IMR-90 (cell line): ENCODE results near the gene RPL15. TPM values are rescaled to one million over a fixed set of nuclear protein-coding genes. Genes with fewer than 3 reads are reported as not detected.

Experiments used
- ATAC-seq: fragments of 200-7000 bp; cut with Tn5 transposase; 2 replicates; pipeline ENCODE4 v1.9.1; 2020; ENCODE audit warnings: low read depth, mild to moderate bottlenecking, moderate library complexity
- BruUV-seq: library from RNA; stranded (reverse); fragments of 400-500 nt; replicated peaks from 2 replicates; lab custom pipeline; 2021; lab: Mats Ljungman, UMichigan
- CTCF ChIA-PET: fragments of 300-600 bp; formaldehyde crosslinking; extraction: SDS; loops from one replicate; lab custom pipeline; 2021; ENCODE audit warnings: antibody characterized with exemption; lab: Yijun Ruan, JAX
- POLR2A ChIA-PET: fragments of 300-600 bp; sonication (Branson Sonifier 250); formaldehyde crosslinking; loops from one replicate; lab custom pipeline; 2022; ENCODE audit warnings: antibody characterized with exemption; ENCODE audit not compliant: unreplicated experiment; lab: Charles Lee
- DNase-seq: peaks from one replicate; pipeline ENCODE4 v3.0.0; 2013
- H2AFZ ChIP-seq: replicated peaks from 2 replicates; pipeline ENCODE3; 2013; ENCODE audit warnings: low read length, mild to moderate bottlenecking; ENCODE audit not compliant: poor library complexity
- H2AK5ac ChIP-seq: 2 replicates; pipeline ENCODE4 v1.6.1; 2013; ENCODE audit warnings: low read depth, low read length, inconsistent platforms
- H2AK9ac ChIP-seq: replicated peaks from 2 replicates; pipeline ENCODE3; 2013; ENCODE audit warnings: mild to moderate bottlenecking, low read depth, low read length, moderate library complexity; ENCODE audit not compliant: poor library complexity
- H2BK120ac ChIP-seq: 2 replicates; pipeline ENCODE4 v1.6.1; 2013; ENCODE audit warnings: low read depth, low read length, inconsistent platforms
- H2BK15ac ChIP-seq: 3 replicates; pipeline ENCODE4 v1.6.1; 2013; ENCODE audit warnings: low read depth, low read length, inconsistent platforms
- H2BK20ac ChIP-seq: 2 replicates; pipeline ENCODE4 v1.6.1; 2013; ENCODE audit warnings: low read depth, mild to moderate bottlenecking, inconsistent platforms, low read length, moderate library complexity
- H2BK5ac ChIP-seq: 2 replicates; pipeline ENCODE4 v1.6.1; 2013; ENCODE audit warnings: mild to moderate bottlenecking, low read depth, low read length, inconsistent platforms; ENCODE audit not compliant: poor library complexity, severe bottlenecking
- H3K14ac ChIP-seq: replicated peaks from 2 replicates; pipeline ENCODE4 v1.6.1; 2013; ENCODE audit warnings: low read depth, low read length, inconsistent platforms
- H3K18ac ChIP-seq: 2 replicates; pipeline ENCODE4 v1.6.1; 2013; ENCODE audit warnings: low read depth, low read length, control low read depth
- H3K23ac ChIP-seq: 2 replicates; pipeline ENCODE4 v1.6.1; 2013; ENCODE audit warnings: low read depth, low read length, inconsistent platforms
- H3K27ac ChIP-seq: 2 replicates; pipeline ENCODE4 v1.5.1; 2013; ENCODE audit warnings: mild to moderate bottlenecking, control low read depth, low read length; ENCODE audit not compliant: insufficient read depth
- H3K27me3 ChIP-seq: 2 replicates; pipeline ENCODE4 v1.6.1; 2013; ENCODE audit warnings: low read length; ENCODE audit not compliant: control insufficient read depth, insufficient read depth
- H3K36me3 ChIP-seq: 2 replicates; pipeline ENCODE4 v1.6.1; 2013; ENCODE audit warnings: low read length, mixed read lengths; ENCODE audit not compliant: control insufficient read depth, insufficient read depth
- H3K4ac ChIP-seq: 2 replicates; pipeline ENCODE4 v1.6.1; 2013; ENCODE audit warnings: low read depth, low read length, inconsistent platforms
- H3K4me1 ChIP-seq: 2 replicates; pipeline ENCODE4 v1.6.1; 2013; ENCODE audit warnings: low read length, mixed read lengths; ENCODE audit not compliant: control insufficient read depth, insufficient read depth
- H3K4me2 ChIP-seq: 2 replicates; pipeline ENCODE4 v1.6.1; 2013; ENCODE audit warnings: low read depth, mild to moderate bottlenecking, control low read depth, low read length, moderate library complexity
- H3K4me3 ChIP-seq: 2 replicates; pipeline ENCODE4 v1.5.1; 2013; ENCODE audit warnings: low read depth, mild to moderate bottlenecking, control low read depth, low read length, moderate library complexity; ENCODE audit not compliant: insufficient read depth
- H3K56ac ChIP-seq: 2 replicates; pipeline ENCODE4 v1.6.1; 2013; ENCODE audit warnings: low read length, inconsistent platforms; ENCODE audit not compliant: insufficient read depth; ENCODE audit errors: extremely low read depth
- H3K79me1 ChIP-seq, 2 experiments: 2 replicates each; pipeline ENCODE4 v1.6.1; 2013; ENCODE audit warnings: low read length in 2 of 2, inconsistent platforms in 1 of 2, low read depth in 1 of 2
- H3K9ac ChIP-seq: 2 replicates; pipeline ENCODE4 v1.6.1; 2013; ENCODE audit warnings: low read depth, low read length, control low read depth
- H3K9me1 ChIP-seq: 2 replicates; pipeline ENCODE4 v1.6.1; 2013; ENCODE audit warnings: low read length, inconsistent platforms; ENCODE audit not compliant: insufficient read depth
- H3K9me3 ChIP-seq: 2 replicates; pipeline ENCODE4 v1.6.1; 2013; ENCODE audit warnings: low read length; ENCODE audit not compliant: control insufficient read depth, insufficient read depth
- H4K20me1 ChIP-seq: 2 replicates; pipeline ENCODE4 v1.6.1; 2013; ENCODE audit warnings: low read length, inconsistent platforms; ENCODE audit not compliant: insufficient read depth
- H4K5ac ChIP-seq: 2 replicates; pipeline ENCODE4 v1.6.1; 2013; ENCODE audit warnings: mild to moderate bottlenecking, low read depth, low read length, control low read depth
- H4K8ac ChIP-seq, 2 experiments: 2 replicates each; pipeline ENCODE4 v1.6.1; 2013; ENCODE audit warnings: low read depth in 2 of 2, low read length in 2 of 2, control low read depth in 1 of 2, inconsistent platforms in 1 of 2
- H4K91ac ChIP-seq: 2 replicates; pipeline ENCODE4 v1.6.1; 2013; ENCODE audit warnings: low read depth, low read length, inconsistent platforms; ENCODE audit not compliant: insufficient read depth
- CEBPB ChIP-seq: IDR thresholded peaks from 2 replicates; pipeline ENCODE4 v1.6.1; 2012; ENCODE audit warnings: low read depth, low read length, improper control_type of control experiment
- CHD1 ChIP-seq: IDR thresholded peaks from 2 replicates; pipeline ENCODE4 v1.6.1; 2012; ENCODE audit warnings: low read depth, low read length, improper control_type of control experiment
- CTCF ChIP-seq: conservative IDR thresholded peaks from 2 replicates; pipeline ENCODE4 v1.5.1; 2012; ENCODE audit warnings: mild to moderate bottlenecking, low read depth, low read length, improper control_type of control experiment
- FOS ChIP-seq: fragments of 150-350 bp; IDR thresholded peaks from 2 replicates; pipeline ENCODE4 v1.6.1; 2016; ENCODE audit warnings: low read depth, low read length
- MXI1 ChIP-seq: IDR thresholded peaks from 2 replicates; pipeline ENCODE4 v1.6.1; 2012; ENCODE audit warnings: low read depth, mild to moderate bottlenecking, low read length, moderate library complexity, borderline replicate concordance
- NFE2L2 ChIP-seq: fragments of 150-350 bp; IDR thresholded peaks from 2 replicates; pipeline ENCODE4 v1.6.1; 2016; ENCODE audit warnings: low read depth, mild to moderate bottlenecking, low read length
- POLR2A ChIP-seq: IDR thresholded peaks from 2 replicates; pipeline ENCODE4 v1.6.1; 2012; ENCODE audit warnings: mild to moderate bottlenecking, low read depth, low read length
- RAD21 ChIP-seq: IDR thresholded peaks from 2 replicates; pipeline ENCODE4 v1.6.1; 2012; ENCODE audit warnings: low read length, improper control_type of control experiment
- RFX5 ChIP-seq: IDR thresholded peaks from 2 replicates; pipeline ENCODE4 v1.8.0; 2012; ENCODE audit warnings: low read depth, mild to moderate bottlenecking, low read length, moderate library complexity
- WGBS, 2 experiments: methylation state at CpG; one replicate each; pipeline versions ENCODE4 v1.1.5 to v1.1.7; 2013; ENCODE audit warnings: missing lambda C conversion rate in 2 of 2; ENCODE audit not compliant: insufficient read length in 1 of 2; ENCODE audit errors: extremely low coverage in 2 of 2; 5-methylcytosine and 5-hydroxymethylcytosine counted together
- dilution Hi-C: fragments of 300-500 bp; cut with HindIII; formaldehyde crosslinking; loops from one replicate; pipeline ENCODE4 v1.14.3; 2018; ENCODE audit warnings: low sequenced_read_pairs; ENCODE audit not compliant: unreplicated experiment
- in situ Hi-C: fragments of 300-500 bp; cut with MboI; formaldehyde crosslinking; loops from 3 replicates; pipeline ENCODE4 v1.14.3; 2019; ENCODE audit warnings: low sequenced_read_pairs, inconsistent platforms, mixed read lengths
- intact Hi-C: fragments of 100-400 bp; cut with micrococcal nuclease; formaldehyde crosslinking; loops from 2 replicates; pipeline ENCODE4 v1.10.0; 2022
- polyA plus RNA-seq, 3 experiments: library from polyadenylated mRNA; depleted of rRNA; stranded (reverse); fragments of >200 nt; gene quantifications; 2 replicates each; pipeline ENCODE4 v1.2.3, GENCODE V29; 2012; ENCODE audit warnings: low replicate concordance in 1 of 3
- total RNA-seq: library from RNA; depleted of rRNA; stranded (reverse); fragments of >200 nt; gene quantifications from 2 replicates; pipeline ENCODE4 v1.2.3, GENCODE V29; 2012

RPL15 gene
- total and polyA plus RNA-seq, 2 of the 4 experiments (the other 2 are of a cell fraction), result 1,419 to 4,701 TPM

- H3K14ac ChIP-seq, result no peak overlapping the region
- H3K4me2 ChIP-seq, result no peak overlapping the region
- no peak overlapping the region for H4K91ac ChIP-seq
- H2AK9ac ChIP-seq, result no peak overlapping the region
- no peak overlapping the region for H3K56ac ChIP-seq
- peaks cover 26 to 42% of the 10 kb centered on the region in 2 experiments for H3K79me1 ChIP-seq
- peaks cover 12% of the 10 kb centered on the region; the same call in 1 of the 2 replicates for H3K36me3 ChIP-seq
- TF ChIP-seq RAD21 (no peak), MXI1 (no peak), CTCF (no peak), CEBPB (no peak), NFE2L2 (no peak), POLR2A (no peak), FOS (no peak), CHD1 (no peak), RFX5 (no peak)
- H3K4me1 ChIP-seq, result no peaks in the 10 kb centered on the region
- no peak overlapping the region for H2BK15ac ChIP-seq
- no peak overlapping the region for H4K5ac ChIP-seq
- H3K9me1 ChIP-seq, result peaks cover 3% of the 10 kb centered on the region; the same call in 1 of the 2 replicates
- no peaks in the 10 kb centered on the region for H3K27me3 ChIP-seq
- no peaks in the 10 kb centered on the region for H3K9me3 ChIP-seq
- no TSS peak for BruUV-seq
- ChIA-PET POLR2A (no interaction called here), CTCF (no interaction called here)
- H2AK5ac ChIP-seq, result no peak overlapping the region
- DNase-seq (no peak), ATAC-seq (no peak)
- H3K18ac ChIP-seq, result no peak overlapping the region
- intact Hi-C loops, result no loop called here
- H3K27ac ChIP-seq, result no peak overlapping the region
- H2BK20ac ChIP-seq, result no peak overlapping the region
- in situ Hi-C loops, result loop anchor here (25.0 kb wide), 2 partner anchors 352 to 802 kb away; no protein-coding TSS in a partner anchor
- WGBS, 2 experiments, result 100% methylated on average over 1 of the region's 6 CpGs; no CpG with 5 or more reads in 1 of the 2 experiments
- no peak overlapping the region for H3K4me3 ChIP-seq
- dilution Hi-C loops, result no loop called here
- H3K9ac ChIP-seq, result no peak overlapping the region
- H3K23ac ChIP-seq, result no peak overlapping the region
- no peak overlapping the region for H4K8ac ChIP-seq
- no peak overlapping the region for H2BK5ac ChIP-seq
- H2BK120ac ChIP-seq, result no peak overlapping the region
- no peak overlapping the region for H2AFZ ChIP-seq
- H3K4ac ChIP-seq, result no peak overlapping the region
- H4K20me1 ChIP-seq, result peaks cover 6% of the 10 kb centered on the region
These were observed 31.7 kb upstream of the RPL15 start for GRCh38 chr3:23885210-23885609.
